HL-60 (cell line): ENCODE data around the gene CCSER2.

Experiments used
- CTCF ChIP-seq: IDR thresholded peaks from one replicate; pipeline ENCODE4 v1.5.1; 2011; ENCODE audit warnings: low read length, control low read depth, inconsistent platforms; ENCODE audit not compliant: insufficient read depth
- REST ChIP-seq: IDR thresholded peaks from 2 replicates; pipeline ENCODE4 v1.6.1; 2012; ENCODE audit warnings: low read depth; ENCODE audit not compliant: insufficient replicate concordance

- TF ChIP-seq CTCF (no peak), REST (no peak)
Observed at GRCh38 chr10:84460520-84460919, 132.1 kb downstream of the CCSER2 start.
